Measurements from ENCODE around the gene PACSIN1. TPM values are rescaled to one million over a fixed set of nuclear protein-coding genes. Genes with fewer than 3 reads are reported as not detected.

The PACSIN1 gene
- total and polyA plus RNA-seq, 2 donors (not counting 3 experiments of a cell fraction or from before 2014, with no cell fraction given), result 0.03 TPM; not detected in 1

DNA sequence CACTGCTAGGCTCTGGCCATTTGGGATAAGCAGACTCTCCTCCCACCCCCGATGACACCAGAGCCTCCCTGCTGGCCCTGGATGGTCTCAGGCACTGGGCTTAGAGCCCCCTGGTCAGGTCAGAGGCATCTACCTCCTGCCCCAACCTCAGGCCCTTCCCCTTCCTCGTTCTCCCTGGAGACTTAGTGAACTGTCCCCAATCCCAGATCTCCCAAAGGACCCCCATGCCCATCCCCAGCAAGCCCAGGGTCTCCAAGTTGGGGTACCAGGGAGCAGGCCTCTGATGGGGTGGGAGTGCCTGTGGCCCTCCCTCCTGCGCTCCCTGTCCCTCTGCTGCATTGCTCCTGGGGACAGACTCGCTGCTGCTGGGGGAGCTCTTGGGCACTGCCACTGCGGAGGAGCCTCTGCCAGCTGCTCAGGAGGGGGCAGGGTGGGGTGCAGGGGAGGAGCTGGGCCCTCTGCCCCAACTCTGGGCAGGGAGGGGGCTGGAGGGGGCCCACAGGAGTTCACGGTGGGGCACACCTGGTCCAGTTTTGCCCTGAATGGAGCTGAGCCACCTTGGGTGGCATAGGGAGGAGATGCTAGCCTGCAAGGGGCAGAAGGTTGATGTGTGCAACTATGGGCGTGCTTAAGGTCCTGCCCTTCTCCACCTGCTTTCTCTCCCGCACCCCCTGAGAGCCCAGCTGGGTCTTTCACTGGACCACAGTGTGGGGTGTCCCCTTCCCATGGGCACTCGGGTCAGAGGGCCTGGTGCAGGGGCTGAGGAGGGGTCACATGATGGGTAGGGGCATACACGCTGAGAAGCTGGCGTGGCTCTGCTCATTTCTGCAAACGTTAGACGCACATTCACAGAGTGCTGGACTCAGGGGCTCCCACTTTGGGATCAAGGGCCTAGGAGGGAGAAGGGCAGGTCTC is 49.9 kb downstream of the PACSIN1 start:
- no peaks in the 10 kb centered on the region for H3K79me2 ChIP-seq (ENCODE audit: control insufficient read depth, insufficient read depth, low read length)
- FAIRE-seq (no peak), DNase-seq (ENCODE audit: low read depth, low spot score) (no peak)
- no peak overlapping the region for H2AFZ ChIP-seq (ENCODE audit: low read depth, low read length)
- H3K9ac ChIP-seq (replicated peaks; ENCODE audit: extremely low read depth, insufficient read depth, low read length), result no peak overlapping the region
- no peaks in the 10 kb centered on the region for H3K4me1 ChIP-seq (ENCODE audit: control insufficient read depth, extremely low read depth, insufficient read depth, low read length)
- no TSS peak for BruUV-seq (replicated peaks)
- intact Hi-C loops (cut with micrococcal nuclease), result no loop called here
- peaks cover 15 to 18% of the 10 kb centered on the region in 2 experiments for H3K27me3 ChIP-seq (ENCODE audit: control insufficient read depth in 2 of 2, insufficient read depth in 2 of 2, low read length in 2 of 2)
- H3K9me1 ChIP-seq (replicated peaks; ENCODE audit: control insufficient read depth, extremely low read depth, insufficient read depth, low read length), result no peaks in the 10 kb centered on the region
- no peaks in the 10 kb centered on the region for H3K36me3 ChIP-seq (ENCODE audit: control insufficient read depth in 2 of 2, extremely low read depth in 1 of 2, insufficient read depth in 2 of 2, low read length in 2 of 2)
- no peaks in the 10 kb centered on the region for H3K9me3 ChIP-seq (replicated peaks; ENCODE audit: control insufficient read depth, insufficient read depth, low read length)
- POLR2A ChIA-PET, result no interaction called here
- H3K4me3 ChIP-seq (replicated peaks in 1 of 3; ENCODE audit: insufficient read depth in 1 of 3, low read depth in 1 of 3, low read length in 3 of 3), result no peak overlapping the region
- TF ChIP-seq, protein P1, sequence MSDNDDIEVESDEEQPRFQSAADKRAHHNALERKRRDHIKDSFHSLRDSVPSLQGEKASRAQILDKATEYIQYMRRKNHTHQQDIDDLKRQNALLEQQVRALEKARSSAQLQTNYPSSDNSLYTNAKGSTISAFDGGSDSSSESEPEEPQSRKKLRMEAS (IDR thresholded peaks at IDR 0.05; ENCODE audit: insufficient read depth, insufficient read length), result no peak
- TF ChIP-seq EZH2 (IDR thresholded peaks at IDR 0.05; ENCODE audit: borderline replicate concordance, low read depth, low read length, severe bottlenecking) (no peak), JUN (IDR thresholded peaks at IDR 0.05; ENCODE audit: borderline replicate concordance, insufficient read depth, insufficient read length, low read depth) (no peak), FOS (IDR thresholded peaks at IDR 0.05; ENCODE audit: borderline replicate concordance, insufficient read depth, low read length) (no peak), POLR2AphosphoS5 (IDR thresholded peaks at IDR 0.05; ENCODE audit: insufficient read depth, low read depth, low read length) (no peak), GATA2 (IDR thresholded peaks at IDR 0.05; ENCODE audit: insufficient read depth, insufficient read length, low read depth, low read length) (no peak), MYC (IDR thresholded peaks at IDR 0.05; ENCODE audit: low read depth, low read length) (no peak), CTCF (IDR thresholded peaks at IDR 0.05; ENCODE audit: extremely low read depth in 1 of 2, insufficient read depth in 1 of 2, low read depth in 1 of 2, low read length in 2 of 2) (no peak), POLR2A (IDR thresholded peaks at IDR 0.05; ENCODE audit: low read depth, low read length) (no peak)
- dilution Hi-C loops (cut with MboI; ENCODE audit: extremely low pct_ligation_motif_present, low sequenced_read_pairs), result no loop called here
- CTCF ChIA-PET, result interaction anchor here (0.6 to 1.9 kb wide), 4 partner anchors 10 to 56 kb away, joined by 3 to 5 read pairs (median 4); no protein-coding TSS in a partner anchor
- H4K20me1 ChIP-seq (replicated peaks; ENCODE audit: control insufficient read depth, extremely low read depth, insufficient read depth, low read length), result no peaks in the 10 kb centered on the region
- no peak overlapping the region for H3K27ac ChIP-seq (ENCODE audit: insufficient read depth, low read depth, low read length)
- no peak overlapping the region for H3K4me2 ChIP-seq (ENCODE audit: insufficient read depth, low read length)

All from endothelial cell of umbilical vein (primary cell).